ENCODE results near the gene NTNG2.

NTNG2 gene

GRCh38 chr9:132161743-132162184 lies at the start of gene NTNG2:
NTNG2 (plus strand) TSS chr9:132162058; CDS start chr9:132166832, 4,774 bp downstream.
- DNase-seq (ENCODE audit: low spot score) = no peak

- DNase-seq (ENCODE audit: low spot score) = peak; percentile 82
Observed at GRCh38 chr9:132114102-132114707, 47.7 kb upstream of the NTNG2 start.

GRCh38 chr9:132116583-132116982 lies 45.3 kb upstream of the NTNG2 start:
- DNase-seq (ENCODE audit: low spot score) = no peak

GRCh38 chr9:132117694-132118093 lies 44.2 kb upstream of the NTNG2 start:
- no peak for DNase-seq (ENCODE audit: low spot score)

- no peak for DNase-seq (ENCODE audit: low spot score)
Observed at GRCh38 chr9:132121021-132121420, 40.8 kb upstream of the NTNG2 start.

GRCh38 chr9:132124800-132125199 lies 37.1 kb upstream of the NTNG2 start:
- no peak for DNase-seq (ENCODE audit: low spot score)

- no peak for DNase-seq (ENCODE audit: low spot score)
Observed at GRCh38 chr9:132125361-132125760, 36.5 kb upstream of the NTNG2 start.

- no peak for DNase-seq (ENCODE audit: low spot score)
Observed at GRCh38 chr9:132125944-132126679, 35.7 kb upstream of the NTNG2 start.

GRCh38 chr9:132126680-132127236 lies 35.1 kb upstream of the NTNG2 start:
- DNase-seq (ENCODE audit: low spot score) = no peak

- DNase-seq (ENCODE audit: low spot score) = no peak
Observed at GRCh38 chr9:132127888-132128534, 33.8 kb upstream of the NTNG2 start.

GRCh38 chr9:132129535-132129934 lies 32.3 kb upstream of the NTNG2 start:
- DNase-seq (ENCODE audit: low spot score) = no peak

- peak; percentile 39 for DNase-seq (ENCODE audit: low spot score)
Observed at GRCh38 chr9:132134085-132134484, 27.8 kb upstream of the NTNG2 start.

- DNase-seq (ENCODE audit: low spot score) = no peak
Observed at GRCh38 chr9:132135456-132135855, 26.4 kb upstream of the NTNG2 start.

- no peak for DNase-seq (ENCODE audit: low spot score)
Observed at GRCh38 chr9:132136151-132136780, 25.6 kb upstream of the NTNG2 start.

GRCh38 chr9:132141344-132141947 lies 20.4 kb upstream of the NTNG2 start:
- DNase-seq (ENCODE audit: low spot score) = no peak

- no peak for DNase-seq (ENCODE audit: low spot score)
Observed at GRCh38 chr9:132141948-132142594, 19.8 kb upstream of the NTNG2 start.

GRCh38 chr9:132142924-132143323 lies 18.9 kb upstream of the NTNG2 start:
- no peak for DNase-seq (ENCODE audit: low spot score)

- DNase-seq (ENCODE audit: low spot score) = no peak
Observed at GRCh38 chr9:132143359-132143758, 18.5 kb upstream of the NTNG2 start.

- peak; percentile 85 for DNase-seq (ENCODE audit: low spot score)
Observed at GRCh38 chr9:132144708-132145365, 17.0 kb upstream of the NTNG2 start.

GRCh38 chr9:132146039-132146438 lies 15.8 kb upstream of the NTNG2 start:
- no peak for DNase-seq (ENCODE audit: low spot score)

GRCh38 chr9:132146575-132146974 lies 15.3 kb upstream of the NTNG2 start:
- DNase-seq (ENCODE audit: low spot score) = no peak
